Loucy (cell line): ENCODE results near the gene ZFHX3.

Experiments
- H2AFZ ChIP-seq: fragments of 200-600 bp; sonication (generic); 2 replicates; pipeline ENCODE4 v1.6.0; 2016; ENCODE audit warnings: antibody characterized with exemption, mild to moderate bottlenecking, low read length, moderate library complexity
- H3F3A ChIP-seq: fragments of 200-600 bp; 2 replicates; pipeline ENCODE4 v1.6.0; 2016; ENCODE audit warnings: antibody characterized with exemption, low read depth, mild to moderate bottlenecking
- H3K27me3 ChIP-seq: fragments of 200-600 bp; sonication (generic); 2 replicates; pipeline ENCODE4 v1.6.1; 2014; ENCODE audit warnings: low read length, mild to moderate bottlenecking; ENCODE audit not compliant: insufficient read depth, poor library complexity, severe bottlenecking
- H3K36me3 ChIP-seq: fragments of 200-600 bp; sonication (generic); 2 replicates; pipeline ENCODE4 v1.6.1; 2016; ENCODE audit warnings: low read length; ENCODE audit not compliant: insufficient read depth
- H3K4me1 ChIP-seq: fragments of 200-600 bp; sonication (generic); 2 replicates; pipeline ENCODE4 v1.5.1; 2014; ENCODE audit warnings: low read length, mild to moderate bottlenecking; ENCODE audit not compliant: insufficient read depth, poor library complexity, severe bottlenecking
- H3K4me2 ChIP-seq: fragments of 200-600 bp; sonication (generic); 2 replicates; pipeline ENCODE4 v1.6.0; 2014; ENCODE audit warnings: antibody characterized with exemption, low read length, low read depth, mild to moderate bottlenecking; ENCODE audit not compliant: poor library complexity, severe bottlenecking
- H3K4me3 ChIP-seq: fragments of 200-600 bp; sonication (generic); 2 replicates; pipeline ENCODE4 v1.5.1; 2014; ENCODE audit warnings: low read length, mild to moderate bottlenecking, mixed read lengths; ENCODE audit not compliant: poor library complexity, severe bottlenecking
- H3K79me2 ChIP-seq: fragments of 200-600 bp; sonication (generic); 2 replicates; pipeline ENCODE4 v1.6.1; 2014; ENCODE audit warnings: low read length; ENCODE audit not compliant: insufficient read depth
- H3K9ac ChIP-seq: fragments of 200-600 bp; sonication (generic); 2 replicates; pipeline ENCODE4 v1.6.0; 2014; ENCODE audit warnings: mild to moderate bottlenecking, low read depth, low read length, moderate library complexity; ENCODE audit not compliant: poor library complexity, severe bottlenecking
- H3K9me2 ChIP-seq: fragments of 200-600 bp; sonication (generic); replicated peaks from 2 replicates; pipeline ENCODE4 v1.6.1; 2016; ENCODE audit warnings: low read depth, low read length, mixed read lengths
- H3K9me3 ChIP-seq: fragments of 200-600 bp; sonication (generic); 2 replicates; pipeline ENCODE4 v1.6.1; 2014; ENCODE audit warnings: mild to moderate bottlenecking, antibody characterized with exemption, low read length, low read depth; ENCODE audit not compliant: insufficient read depth
- H4K20me1 ChIP-seq: fragments of 200-600 bp; sonication (generic); 2 replicates; pipeline ENCODE4 v1.6.0; 2014; ENCODE audit warnings: antibody characterized with exemption, low read length, mild to moderate bottlenecking; ENCODE audit not compliant: insufficient read depth, poor library complexity, severe bottlenecking
- EZH2phosphoT487 ChIP-seq: fragments of 200-600 bp; IDR thresholded peaks from 2 replicates; pipeline ENCODE4 v1.6.1; 2018; ENCODE audit warnings: antibody characterized with exemption, mild to moderate bottlenecking, moderate library complexity, borderline replicate concordance
- TF ChIP-seq, protein P1 (sequence below): fragments of 200-600 bp; sonication (generic); conservative IDR thresholded peaks from 2 replicates; pipeline ENCODE4 v1.5.1; 2014; ENCODE audit warnings: mild to moderate bottlenecking, antibody characterized with exemption, low read length

ZFHX3 gene

DNA sequence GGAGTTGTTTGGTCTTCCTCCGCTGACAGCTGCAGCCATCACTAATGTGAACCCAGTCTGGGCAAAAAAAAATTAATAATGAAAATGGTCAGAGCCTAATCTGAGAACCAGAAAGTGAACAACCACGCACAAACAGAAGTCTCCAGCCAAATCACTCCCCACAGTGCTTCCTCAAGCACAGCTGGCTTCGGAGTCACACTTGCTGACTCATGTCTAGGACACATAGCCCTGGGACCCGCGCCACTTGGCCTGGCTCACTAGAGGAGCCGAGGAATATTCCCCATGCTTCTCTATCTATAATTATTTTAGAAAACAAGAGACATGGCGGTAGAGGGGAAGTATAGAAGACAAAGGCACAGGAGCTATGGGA, 109.1 kb downstream of the ZFHX3 start:
- H3K9ac ChIP-seq: no peak overlapping the region
- H3K4me1 ChIP-seq: peaks cover 11% of the 10 kb centered on the region
- no peaks in the 10 kb centered on the region for H3K36me3 ChIP-seq
- H2AFZ ChIP-seq: no peak overlapping the region
- no peak overlapping the region for H3K4me2 ChIP-seq
- no peaks in the 10 kb centered on the region for H3K9me2 ChIP-seq
- no peaks in the 10 kb centered on the region for H3K27me3 ChIP-seq
- no peaks in the 10 kb centered on the region; the same call in 1 of the 2 replicates for H3K79me2 ChIP-seq
- H4K20me1 ChIP-seq: no peaks in the 10 kb centered on the region
- H3F3A ChIP-seq: no peaks in the 10 kb centered on the region
- H3K4me3 ChIP-seq: no peak overlapping the region
- no peaks in the 10 kb centered on the region for H3K9me3 ChIP-seq
- TF ChIP-seq EZH2phosphoT487: no peak
- TF ChIP-seq, protein P1, sequence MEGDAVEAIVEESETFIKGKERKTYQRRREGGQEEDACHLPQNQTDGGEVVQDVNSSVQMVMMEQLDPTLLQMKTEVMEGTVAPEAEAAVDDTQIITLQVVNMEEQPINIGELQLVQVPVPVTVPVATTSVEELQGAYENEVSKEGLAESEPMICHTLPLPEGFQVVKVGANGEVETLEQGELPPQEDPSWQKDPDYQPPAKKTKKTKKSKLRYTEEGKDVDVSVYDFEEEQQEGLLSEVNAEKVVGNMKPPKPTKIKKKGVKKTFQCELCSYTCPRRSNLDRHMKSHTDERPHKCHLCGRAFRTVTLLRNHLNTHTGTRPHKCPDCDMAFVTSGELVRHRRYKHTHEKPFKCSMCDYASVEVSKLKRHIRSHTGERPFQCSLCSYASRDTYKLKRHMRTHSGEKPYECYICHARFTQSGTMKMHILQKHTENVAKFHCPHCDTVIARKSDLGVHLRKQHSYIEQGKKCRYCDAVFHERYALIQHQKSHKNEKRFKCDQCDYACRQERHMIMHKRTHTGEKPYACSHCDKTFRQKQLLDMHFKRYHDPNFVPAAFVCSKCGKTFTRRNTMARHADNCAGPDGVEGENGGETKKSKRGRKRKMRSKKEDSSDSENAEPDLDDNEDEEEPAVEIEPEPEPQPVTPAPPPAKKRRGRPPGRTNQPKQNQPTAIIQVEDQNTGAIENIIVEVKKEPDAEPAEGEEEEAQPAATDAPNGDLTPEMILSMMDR: no peak

DNA sequence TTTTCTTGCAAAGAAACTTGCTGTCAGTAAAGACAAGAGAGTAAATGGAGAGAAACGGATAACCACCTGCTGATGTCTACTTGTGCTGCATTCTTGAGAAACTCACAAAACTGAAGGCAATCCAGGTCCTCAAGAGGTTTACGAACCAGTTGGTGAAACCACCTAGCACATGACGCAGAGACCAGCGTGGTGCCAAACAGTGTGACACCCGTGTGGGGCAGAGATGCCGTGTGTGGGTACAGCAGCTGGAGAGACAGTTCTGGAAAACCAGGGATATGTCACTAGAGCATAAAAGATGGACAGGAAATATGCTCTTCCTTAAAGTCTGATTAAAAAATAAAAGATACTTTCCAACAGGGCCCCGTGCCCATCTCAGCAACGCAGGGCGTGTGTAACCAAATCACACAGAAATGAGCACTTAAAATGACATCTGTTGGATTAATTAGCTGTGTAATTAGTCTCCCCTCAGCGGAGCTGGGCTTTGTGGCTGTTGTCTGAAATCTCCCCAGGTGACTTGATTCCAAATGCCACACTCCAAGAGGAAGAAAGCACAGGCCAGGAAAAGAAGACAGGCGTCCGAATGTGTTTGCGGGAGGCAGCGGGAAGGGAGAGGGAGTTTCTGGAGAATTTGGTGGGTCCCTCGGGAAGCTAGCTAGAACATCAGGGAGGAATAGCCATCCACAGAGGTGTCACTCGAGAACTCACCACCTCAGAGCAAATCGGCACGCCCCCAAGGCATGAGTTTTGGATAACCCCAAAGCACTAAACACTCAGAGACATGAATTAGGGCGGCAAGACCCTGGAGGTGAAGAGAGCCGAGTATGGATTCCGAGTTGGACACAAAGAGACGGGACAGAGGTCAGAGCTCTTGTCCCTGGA, 109.8 kb downstream of the ZFHX3 start:
- H3K4me3 ChIP-seq: no peak overlapping the region
- no peak overlapping the region for H3K9ac ChIP-seq
- no peaks in the 10 kb centered on the region for H3F3A ChIP-seq
- no peaks in the 10 kb centered on the region for H3K36me3 ChIP-seq
- no peaks in the 10 kb centered on the region for H3K9me3 ChIP-seq
- no peaks in the 10 kb centered on the region for H3K9me2 ChIP-seq
- no peaks in the 10 kb centered on the region for H3K27me3 ChIP-seq
- no peak overlapping the region for H2AFZ ChIP-seq
- H3K4me1 ChIP-seq: peaks cover 16% of the 10 kb centered on the region
- TF ChIP-seq, protein P1: no peak
- TF ChIP-seq EZH2phosphoT487: no peak
- no peaks in the 10 kb centered on the region for H4K20me1 ChIP-seq
- H3K4me2 ChIP-seq: no peak overlapping the region
- no peaks in the 10 kb centered on the region; the same call in 1 of the 2 replicates for H3K79me2 ChIP-seq

DNA sequence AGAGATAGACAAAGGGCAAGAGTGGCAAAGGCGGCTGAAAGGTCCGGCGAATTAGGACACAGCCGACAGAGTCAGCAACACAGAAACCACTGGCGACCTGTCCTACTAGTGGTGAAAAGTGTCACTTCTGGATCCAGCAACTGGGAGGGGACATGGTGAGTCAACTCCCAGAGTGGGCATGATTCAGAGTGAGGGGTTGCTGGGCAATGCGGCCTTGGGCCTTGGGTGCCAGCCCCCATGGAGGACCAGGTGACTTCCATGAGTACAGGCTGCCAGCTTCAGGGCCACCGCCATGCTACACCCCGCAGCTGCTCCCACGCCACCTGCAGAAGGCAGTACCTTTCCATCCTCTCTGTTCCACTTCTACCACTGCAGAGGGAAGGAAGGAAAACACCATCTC, 110.6 kb downstream of the ZFHX3 start:
- Histone ChIP-seq H3F3A (no peaks in the 10 kb centered on the region), H3K27me3 (no peaks in the 10 kb centered on the region), H3K9me2 (no peaks in the 10 kb centered on the region), H3K9ac (no peak overlapping the region), H3K79me2 (no peaks in the 10 kb centered on the region; the same call in 1 of the 2 replicates), H3K4me2 (no peak overlapping the region), H3K4me1 (peaks cover 18% of the 10 kb centered on the region), H3K4me3 (no peak overlapping the region), H3K36me3 (no peaks in the 10 kb centered on the region), H4K20me1 (no peaks in the 10 kb centered on the region), H3K9me3 (no peaks in the 10 kb centered on the region), H2AFZ (no peak overlapping the region)
- TF ChIP-seq, protein P1: no peak; the same call in 1 of the 2 replicates
- TF ChIP-seq EZH2phosphoT487: no peak
